NCI-H345 treated with DMSO at 0.1 percent for 48 hours (cell line): ENCODE data around the gene ABCA6.
"Not testable (repeated sequence)": the region's sequence is repeated elsewhere in the genome, so short reads cannot be mapped to it uniquely, and the experiment has no call there.

Experiments
- DNase-seq: peaks from one replicate; lab custom pipeline; 2025; ENCODE audit not compliant: unreplicated experiment; lab: John Stamatoyannopoulos, UW

ABCA6 gene

DNA sequence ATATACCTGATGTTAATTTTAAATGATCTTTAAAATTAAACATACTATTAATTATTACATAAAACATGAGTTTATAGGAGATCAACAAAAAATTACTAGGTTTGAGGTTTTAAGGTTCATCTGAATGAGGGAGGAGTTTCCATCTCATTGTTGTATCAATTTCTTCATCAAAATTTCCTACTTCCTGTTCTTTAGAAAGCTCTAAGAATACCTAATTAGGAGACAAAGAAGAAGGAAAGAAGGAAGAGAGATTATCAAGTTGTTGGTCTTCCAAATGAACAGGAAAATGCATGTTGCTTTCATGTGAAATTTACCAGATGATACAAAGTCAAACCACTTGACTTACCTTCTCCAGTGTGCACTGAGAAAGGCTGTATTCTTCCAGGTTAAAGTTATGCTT is 62.8 kb downstream of the ABCA6 start:
- no peak for DNase-seq

DNA sequence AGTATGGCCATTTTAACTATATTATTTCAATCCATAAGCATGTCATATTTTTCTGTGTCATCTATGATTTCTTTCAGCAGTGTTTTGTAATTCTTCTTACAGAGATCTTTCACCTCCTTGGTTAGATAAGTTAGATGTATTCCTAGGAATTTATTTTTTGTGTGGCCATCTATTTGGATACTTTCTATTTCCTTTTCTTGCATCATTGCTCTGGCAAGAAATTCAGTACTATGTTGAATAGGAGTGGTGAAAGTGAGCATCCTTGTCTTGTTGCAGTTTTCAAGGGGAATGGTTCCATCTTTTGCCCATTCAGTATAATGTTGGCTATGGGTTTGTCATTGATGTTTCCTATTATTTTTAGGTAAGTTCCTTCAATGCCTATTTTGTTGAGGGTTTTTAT is 65.9 kb downstream of the ABCA6 start:
- no peak for DNase-seq

DNA sequence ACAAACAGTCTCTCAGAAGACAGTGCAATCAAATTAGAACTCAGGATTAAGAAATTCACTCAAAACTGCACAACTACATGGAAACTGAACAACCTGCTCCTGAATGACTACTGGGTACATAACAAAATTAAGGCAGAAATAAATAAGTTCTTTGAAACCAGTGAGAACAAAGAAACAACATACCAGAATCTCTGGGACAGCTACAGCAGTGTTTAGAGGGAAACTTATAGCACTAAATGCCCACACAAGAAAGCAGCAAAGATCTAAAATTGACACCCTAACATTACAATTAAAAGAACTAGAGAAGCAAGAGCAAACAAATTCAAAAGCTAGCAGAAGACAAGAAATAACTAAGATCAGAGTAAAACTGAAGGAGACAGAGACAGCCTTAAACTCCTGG is 68.3 kb downstream of the ABCA6 start:
- not testable (repeated sequence) for DNase-seq

DNA sequence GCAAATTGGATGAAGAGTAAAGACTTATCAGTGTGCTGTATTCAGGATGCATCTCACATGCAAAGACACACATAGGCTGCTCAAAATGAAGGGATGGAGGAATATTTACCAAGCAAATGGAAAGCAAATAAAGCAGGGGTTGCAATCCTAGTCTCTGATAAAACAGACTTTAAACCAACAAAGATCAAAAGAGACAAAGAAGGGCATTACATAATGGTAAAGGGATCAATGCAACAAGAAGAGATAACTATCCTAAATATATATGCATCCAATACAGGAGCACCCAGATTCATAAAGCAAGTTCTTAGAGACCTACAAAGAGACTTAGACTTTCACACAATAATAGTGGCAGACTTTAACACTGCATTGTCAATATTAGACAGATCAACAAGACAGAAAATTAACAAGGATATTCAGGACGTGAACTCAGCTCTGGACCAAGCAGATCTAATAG is 68.9 kb downstream of the ABCA6 start:
- DNase-seq = not testable (repeated sequence)

DNA sequence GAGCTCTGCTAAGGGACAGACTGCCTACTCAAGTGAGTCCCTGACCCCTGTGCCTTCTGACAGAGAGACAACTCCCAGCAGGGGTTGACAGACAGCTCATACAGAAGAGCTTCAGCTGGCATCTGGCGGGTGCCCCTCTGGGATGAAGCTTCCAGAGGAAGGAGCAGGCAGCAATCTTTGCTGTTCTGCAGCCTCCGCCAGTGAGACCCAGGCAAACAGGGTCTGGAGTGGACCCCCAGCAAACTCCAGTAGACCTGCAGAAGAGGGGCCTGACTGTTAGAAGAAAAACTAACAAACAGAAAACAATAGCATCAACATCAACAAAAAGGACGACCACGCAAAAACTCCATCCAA is 70.5 kb downstream of the ABCA6 start:
- DNase-seq = not testable (repeated sequence)

DNA sequence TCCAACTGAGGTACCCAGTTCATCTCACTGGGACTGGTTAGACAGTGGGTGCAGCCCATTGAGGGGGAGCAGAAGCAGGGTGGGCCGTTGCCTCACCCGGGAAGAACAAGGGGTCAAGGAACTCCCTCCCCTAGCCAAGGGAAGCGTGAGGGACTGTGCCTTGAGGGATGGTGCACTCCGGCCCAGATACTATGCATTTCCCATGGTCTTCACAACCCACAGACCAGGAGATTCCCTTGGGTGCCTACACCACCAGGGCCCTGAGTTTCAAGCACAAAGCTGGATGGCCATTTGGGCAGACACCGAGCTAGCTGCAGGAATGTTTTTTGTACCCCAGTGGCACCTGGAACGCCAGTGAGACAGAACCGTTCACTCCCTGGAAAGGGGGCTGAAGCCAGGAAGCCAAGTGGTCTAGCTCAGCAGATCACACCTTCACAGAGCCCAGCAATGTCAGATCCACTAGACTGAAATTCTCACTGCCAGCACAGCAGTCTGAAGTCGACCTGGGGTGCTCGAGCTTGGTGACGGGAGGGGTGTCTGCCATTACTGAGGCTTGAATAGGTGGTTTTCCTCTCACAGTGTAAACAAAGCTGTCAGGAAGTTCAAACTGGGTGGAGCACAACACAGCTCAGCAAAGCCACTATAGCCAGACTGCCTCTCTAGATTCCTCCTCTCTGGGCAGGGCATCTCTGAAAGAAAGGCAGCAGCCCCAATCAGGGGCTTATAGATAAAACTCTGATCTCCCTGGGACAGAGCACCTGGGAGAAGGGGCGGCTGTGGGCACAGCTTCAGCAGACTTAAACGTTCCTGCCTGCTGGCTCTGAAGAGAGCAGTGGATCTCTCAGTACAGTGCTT is 71.1 kb downstream of the ABCA6 start:
- DNase-seq = not testable (repeated sequence)

DNA sequence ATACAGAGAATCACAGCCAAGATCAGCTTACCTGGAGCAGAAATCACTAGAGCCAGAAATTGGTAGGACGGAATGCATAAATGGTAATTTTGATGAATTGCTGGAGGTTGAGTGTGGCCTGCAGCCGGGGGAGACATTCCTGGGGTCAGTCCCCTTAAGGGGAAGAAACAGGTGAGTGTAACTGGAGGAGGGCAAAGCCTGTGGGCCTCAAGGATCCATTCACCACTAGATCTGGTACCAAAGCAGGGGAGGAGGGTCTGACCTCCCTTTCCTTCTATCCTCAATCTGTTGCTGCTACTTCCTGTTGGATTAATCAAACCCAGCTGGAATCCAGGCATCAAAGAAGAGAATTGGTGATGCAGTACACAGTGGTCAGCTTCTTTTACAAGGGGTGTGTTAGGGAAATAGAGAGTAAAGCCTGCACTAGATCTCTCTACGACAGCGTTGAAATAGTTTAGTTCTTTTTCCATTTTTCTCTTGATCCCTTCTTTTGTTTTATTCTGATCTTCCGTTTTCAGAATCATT is 72.4 kb downstream of the ABCA6 start:
- DNase-seq = no peak

DNA sequence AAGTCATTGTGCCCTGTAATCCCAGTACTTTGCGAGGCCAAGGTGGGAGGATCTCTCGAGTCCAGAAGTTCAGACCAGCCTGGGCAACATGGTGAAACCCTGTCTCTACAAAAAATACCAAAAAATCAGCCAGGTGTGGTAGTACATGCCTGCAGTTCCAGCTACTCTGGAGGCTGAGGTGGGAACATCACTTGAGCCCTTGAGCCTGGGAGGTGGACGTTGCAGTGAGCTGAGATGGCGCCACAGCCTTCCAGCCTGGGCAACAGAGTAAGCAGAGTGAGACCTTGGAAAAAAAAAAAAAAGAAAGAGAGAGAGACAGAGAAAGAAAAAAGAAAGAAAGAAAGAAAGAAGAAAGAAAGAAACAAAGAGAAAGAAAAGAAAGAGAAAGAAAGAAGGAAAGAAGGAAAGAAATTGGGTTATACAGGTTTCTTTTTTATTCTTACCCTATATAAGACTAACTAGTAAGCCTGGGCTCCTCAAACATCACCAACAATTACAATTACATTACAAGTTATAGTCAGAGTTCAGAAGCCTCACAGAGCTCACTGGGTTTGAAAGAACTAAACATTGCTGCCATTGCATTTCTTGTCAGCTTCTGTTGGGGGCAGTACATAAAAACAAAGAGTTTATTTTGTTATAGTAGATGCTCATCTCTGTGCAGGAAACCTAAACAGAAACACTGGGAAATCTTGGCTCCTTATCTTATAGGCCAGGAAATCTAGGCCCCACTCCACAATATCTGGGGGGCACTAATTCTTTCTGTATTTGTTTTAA is 74.2 kb downstream of the ABCA6 start:
- no peak for DNase-seq

DNA sequence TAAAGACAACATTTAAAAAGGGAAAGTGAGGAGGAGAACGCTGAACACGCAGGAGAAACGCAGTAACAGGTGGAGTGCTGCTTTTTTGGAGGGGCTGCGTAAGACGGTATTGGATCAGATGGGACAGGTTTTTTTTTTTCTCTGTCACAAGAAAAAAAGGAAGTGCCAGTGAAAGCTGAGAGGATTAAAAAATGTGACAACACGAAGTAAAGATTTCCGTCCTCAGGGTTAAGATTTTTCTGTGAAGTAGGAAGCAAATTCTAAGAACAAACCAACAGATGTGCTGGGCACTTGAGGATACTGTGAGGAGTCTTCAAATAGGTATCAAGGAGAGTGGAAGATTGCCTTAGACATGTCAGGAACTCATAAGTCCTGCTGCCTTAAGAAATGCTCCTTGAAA is 75.2 kb downstream of the ABCA6 start:
- no peak for DNase-seq

DNA sequence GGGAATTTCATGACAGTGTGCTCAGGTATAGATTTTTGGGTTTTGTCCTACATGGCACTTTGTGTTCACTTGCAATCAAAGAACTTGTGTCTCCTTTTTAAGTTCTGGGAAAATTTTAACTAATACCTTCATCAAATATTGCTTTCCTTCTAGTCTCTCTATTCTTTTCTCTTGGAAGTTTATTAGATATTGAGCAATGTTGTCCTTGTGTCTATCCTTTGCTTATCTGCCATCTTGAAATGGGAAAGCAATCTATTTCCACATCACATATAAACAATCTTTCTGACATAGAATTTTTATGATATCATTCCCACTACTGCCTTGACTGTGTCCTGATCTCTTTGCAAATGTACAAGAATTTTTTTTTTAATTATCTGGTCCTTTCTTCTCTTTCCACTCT is 76.6 kb downstream of the ABCA6 start:
- DNase-seq = no peak

DNA sequence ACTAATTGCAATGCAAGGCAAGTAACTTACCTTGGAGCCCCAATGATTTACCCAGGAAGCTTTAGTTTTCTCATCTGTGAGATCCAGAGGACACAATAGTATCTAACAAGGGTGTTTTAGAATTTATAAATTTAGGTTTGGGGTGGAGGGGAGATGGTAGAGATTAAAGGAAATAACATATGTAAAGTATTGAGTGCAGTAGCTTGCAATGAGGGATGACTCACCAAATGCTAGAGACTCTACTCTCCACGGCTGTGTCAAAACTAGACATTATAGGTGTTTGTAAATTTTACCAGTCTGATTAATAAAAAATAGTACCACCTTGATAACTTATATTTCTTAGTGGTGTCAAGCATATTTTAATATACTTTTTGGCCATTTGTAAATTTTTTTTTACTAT is 77.2 kb downstream of the ABCA6 start:
- no peak for DNase-seq

DNA sequence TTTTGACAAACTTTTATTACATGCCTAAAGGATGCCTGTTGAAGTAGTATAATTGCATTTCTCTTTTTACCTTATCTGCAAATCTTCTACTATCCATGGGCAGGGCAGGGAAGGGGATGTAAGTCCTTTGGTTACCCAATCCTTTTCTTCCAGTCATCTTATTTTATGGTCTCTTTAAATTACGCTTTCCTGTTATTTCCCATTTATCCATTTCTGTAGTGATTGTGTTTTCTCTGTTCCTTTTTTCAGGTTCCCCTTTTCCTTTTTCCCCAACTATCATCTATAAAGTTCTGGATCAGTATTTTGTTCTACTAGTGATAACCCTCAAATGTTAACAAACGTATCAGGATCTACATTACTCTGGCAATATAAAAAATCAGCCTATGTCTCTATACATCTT is 77.7 kb downstream of the ABCA6 start:
- DNase-seq = no peak

DNA sequence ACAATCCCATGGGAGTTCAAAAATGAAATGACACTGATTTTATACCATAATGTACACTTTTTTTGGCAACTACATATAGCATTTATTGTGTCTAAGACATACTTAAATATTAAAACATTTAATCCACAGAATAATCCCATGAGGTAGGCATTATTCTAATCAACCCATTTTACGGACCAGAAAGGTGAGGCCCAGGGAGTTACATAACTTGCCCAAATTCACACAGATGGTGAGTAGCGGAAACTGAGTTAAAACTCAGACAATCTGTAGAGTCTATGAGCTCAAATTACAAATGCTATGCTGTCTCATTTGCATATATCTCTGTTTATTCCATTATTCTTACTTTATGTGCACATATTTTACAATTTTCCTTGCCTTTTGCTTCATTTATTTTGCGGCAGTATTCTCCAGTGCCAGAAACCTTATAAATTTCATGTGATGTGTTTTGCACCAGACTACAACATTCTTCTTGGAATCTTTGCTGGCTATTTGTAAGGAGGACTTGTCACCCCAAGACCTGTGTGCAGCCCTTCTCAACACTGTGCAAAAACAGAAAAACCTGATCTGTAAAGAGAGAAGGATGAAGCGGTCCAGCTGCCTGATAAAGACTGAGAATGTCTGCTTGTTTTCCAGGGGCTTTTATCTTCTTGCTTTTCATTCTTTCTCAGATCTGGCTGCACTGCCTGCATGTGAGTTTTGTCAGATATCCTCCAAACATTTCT is 78.7 kb downstream of the ABCA6 start:
- DNase-seq = no peak

DNA sequence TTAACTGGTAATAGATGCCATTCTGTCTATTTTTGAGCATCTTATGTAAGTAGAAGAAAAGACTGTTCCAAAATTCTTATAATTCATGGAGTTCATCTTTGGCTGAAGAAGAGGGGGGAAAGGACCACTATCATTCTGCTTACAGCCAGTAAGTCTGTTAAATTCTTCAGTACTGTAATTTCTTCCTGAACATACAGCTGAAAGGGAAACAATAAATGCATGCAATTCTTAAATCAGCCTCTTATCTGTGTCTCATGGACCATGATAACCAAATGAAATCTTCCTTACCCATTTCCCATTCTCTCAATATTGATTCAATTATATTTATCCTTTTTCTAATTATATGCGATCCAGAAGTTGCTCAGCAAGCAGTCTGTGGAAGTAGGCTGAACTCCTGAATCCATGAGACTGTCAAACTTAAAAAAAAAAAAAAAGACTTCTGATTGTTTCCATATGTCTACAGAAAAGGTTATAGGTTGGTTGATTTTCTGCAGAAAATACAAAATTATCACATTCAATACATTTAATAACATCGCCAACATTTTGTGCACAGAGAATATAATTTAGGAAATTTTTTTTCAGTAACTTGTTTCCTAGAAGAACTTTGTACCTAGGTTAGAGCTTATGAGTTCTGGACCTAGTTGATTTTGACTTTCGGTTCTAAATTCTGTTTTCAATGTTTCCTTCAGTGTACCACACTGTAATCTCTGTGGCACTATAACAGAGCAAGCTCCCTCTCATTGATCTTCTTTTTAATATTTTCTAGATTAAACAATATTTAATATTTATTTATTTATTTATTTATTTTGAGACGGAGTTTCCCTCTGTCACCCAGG is 79.8 kb downstream of the ABCA6 start:
- no peak for DNase-seq

DNA sequence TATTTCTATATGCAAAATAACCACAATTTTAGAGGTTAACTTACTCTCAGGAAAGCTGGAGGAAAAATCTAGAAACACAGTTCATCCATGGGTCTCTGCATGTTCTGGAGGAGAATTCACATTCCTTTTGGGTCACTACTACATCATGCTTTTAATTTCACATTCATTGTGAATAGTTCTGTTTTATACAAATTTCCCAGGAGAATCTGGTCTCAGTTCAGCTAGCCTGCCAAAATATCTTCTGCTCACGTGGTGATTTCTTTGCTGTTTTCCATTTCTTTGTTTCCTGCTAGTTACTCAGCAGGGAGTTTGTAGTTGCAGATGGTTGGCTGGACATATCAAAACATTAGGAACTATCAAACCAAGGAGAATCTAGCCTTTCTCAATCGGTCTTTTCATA is 80.9 kb downstream of the ABCA6 start, which contains the start of gene ABCA9:
TSS of gene ABCA9 (minus strand) at position 106 of the 400 bp plus-strand sequence. CDS start 9,801 bp downstream, outside the sequence.
- no peak for DNase-seq

DNA sequence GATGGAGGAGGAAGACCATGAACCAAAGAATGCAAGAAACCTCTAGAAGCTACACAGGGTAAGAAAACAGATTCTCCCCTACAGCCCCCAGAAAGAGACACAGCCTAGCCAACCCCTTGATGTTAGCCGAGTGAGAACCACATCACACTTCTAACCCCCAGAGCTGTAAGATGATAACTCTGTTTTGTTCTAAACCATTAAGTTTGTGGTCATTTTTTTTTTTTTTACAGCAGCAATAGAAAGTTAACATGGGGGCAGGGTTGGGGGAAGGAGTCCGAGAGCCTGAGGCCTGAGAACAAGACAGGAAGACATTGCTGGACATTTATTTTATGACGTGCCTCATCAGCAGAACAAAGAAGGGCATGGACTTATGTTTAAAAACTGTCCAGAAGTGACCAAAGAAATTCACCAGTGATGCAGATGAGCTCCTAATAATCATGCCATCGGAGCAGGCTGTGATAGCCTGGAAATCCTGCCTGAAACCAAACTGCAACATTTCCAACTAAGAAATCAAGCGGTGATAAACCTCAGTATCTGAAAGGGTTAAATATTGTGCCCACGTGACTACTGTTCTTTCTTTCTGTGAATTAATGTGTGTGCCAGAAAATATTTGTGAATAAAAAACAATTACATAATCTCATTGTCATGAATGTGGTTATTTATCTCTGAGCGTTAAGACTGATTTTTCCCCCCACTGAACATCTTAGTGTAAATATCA is 82.1 kb downstream of the ABCA6 start:
- no peak for DNase-seq

DNA sequence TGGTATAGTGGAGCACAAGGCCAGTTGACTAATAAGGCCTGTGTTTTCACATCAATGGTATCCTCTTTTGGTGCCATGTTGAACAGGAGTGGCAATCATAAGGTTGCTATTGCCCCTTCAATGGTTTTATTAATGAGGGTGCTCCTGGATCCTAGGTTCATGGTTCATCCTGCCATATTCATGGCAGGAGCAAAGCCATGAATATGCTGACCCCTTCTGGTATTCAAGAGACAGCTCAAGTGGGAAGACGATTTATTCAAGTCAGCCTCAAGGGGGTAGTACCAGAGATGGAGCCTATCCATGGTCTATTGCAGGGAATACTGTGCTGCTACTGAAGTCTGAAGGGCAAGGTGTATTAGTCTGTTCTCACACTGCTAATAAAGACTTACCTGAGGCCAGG is 83.5 kb downstream of the ABCA6 start:
- DNase-seq = no peak

DNA sequence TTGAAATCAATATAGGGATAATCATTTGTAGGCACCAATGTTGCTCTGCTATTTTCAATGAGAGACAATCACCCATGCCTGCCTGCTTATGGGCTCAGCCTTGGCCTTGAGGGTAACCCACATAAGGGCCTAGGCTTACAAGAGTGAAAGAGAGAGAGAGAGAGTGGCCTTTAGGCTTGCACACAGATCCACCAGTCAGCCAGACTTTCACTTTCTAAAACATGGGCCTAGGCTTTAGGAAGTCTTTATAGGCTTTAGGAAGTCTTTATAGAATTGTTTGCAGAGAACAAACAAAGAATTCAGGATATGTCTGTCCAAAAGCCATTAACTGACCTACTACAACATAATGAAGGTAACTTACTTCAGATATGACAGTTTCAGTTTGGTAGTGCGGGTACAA is 84.4 kb downstream of the ABCA6 start:
- DNase-seq = no peak

DNA sequence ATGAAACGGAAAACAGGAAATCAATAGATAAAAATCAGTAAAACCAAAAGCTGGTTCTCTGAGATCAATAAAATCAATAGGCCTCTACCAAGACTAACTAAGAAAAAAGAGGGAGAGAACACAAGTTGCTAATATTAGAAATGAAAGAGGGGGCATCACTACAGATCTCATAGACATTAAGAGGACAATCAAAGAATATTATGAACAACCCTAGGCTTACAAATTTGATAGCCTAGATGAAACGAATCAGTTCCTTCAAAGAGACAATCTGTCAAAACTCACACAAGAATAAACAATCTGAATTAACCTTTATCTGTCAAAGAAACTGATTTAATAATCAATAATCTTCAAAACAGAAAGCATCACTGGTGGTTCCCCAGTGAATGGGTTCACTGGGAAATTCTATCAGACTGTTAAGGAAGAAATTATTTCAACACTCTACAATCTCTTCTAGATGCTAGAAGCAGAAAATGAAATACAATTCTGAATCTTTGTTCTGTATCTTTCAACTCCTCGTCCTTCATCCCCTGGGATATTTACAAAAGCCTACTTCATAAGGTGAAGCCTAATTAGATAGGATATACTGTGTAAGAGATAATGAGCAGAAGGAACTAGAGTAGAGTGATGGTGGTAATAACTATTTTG is 85.4 kb downstream of the ABCA6 start:
- DNase-seq = no peak
